ENCODE measurements around the gene PRRG1. TPM values are rescaled to one million over a fixed set of nuclear protein-coding genes. Genes with fewer than 3 reads are reported as not detected.

PRRG1 gene
- total and polyA plus RNA-seq, 4 donors, result 12.2 to 17.9 (median 16.1) TPM

- Histone ChIP-seq H3K4me1 (ENCODE audit: control insufficient read depth, insufficient read depth, low read length) (no peaks in the 10 kb centered on the region), H3K27ac (ENCODE audit: low read depth, low read length) (no peak overlapping the region), H3K36me3 (ENCODE audit: control insufficient read depth, insufficient read depth, low read length) (no peaks in the 10 kb centered on the region), H3K4me3 (ENCODE audit: low read depth, low read length) (no peak overlapping the region), H3K27me3 (ENCODE audit: control insufficient read depth, insufficient read depth, low read length) (peaks cover 3% of the 10 kb centered on the region), H3K9me3 (ENCODE audit: control insufficient read depth, insufficient read depth, low read length) (no peaks in the 10 kb centered on the region)
- DNase-seq (ENCODE audit: low read depth in 4 of 6, low spot score in 6 of 6), result no peak
- WGBS (ENCODE audit: insufficient coverage), result 67% methylated on average over 6 of the region's 8 CpGs
These were observed 16.0 kb upstream of the PRRG1 start for GRCh38 chrX:37332987-37333658.

- Histone ChIP-seq H3K27ac (ENCODE audit: low read depth, low read length) (no peak overlapping the region), H3K9me3 (ENCODE audit: control insufficient read depth, insufficient read depth, low read length) (no peaks in the 10 kb centered on the region), H3K36me3 (ENCODE audit: control insufficient read depth, insufficient read depth, low read length) (no peaks in the 10 kb centered on the region), H3K27me3 (ENCODE audit: control insufficient read depth, insufficient read depth, low read length) (peaks cover 4% of the 10 kb centered on the region), H3K4me1 (ENCODE audit: control insufficient read depth, insufficient read depth, low read length) (no peaks in the 10 kb centered on the region), H3K4me3 (ENCODE audit: low read depth, low read length) (no peak overlapping the region)
- no peak for DNase-seq (ENCODE audit: low read depth in 4 of 6, low spot score in 6 of 6)
- WGBS (ENCODE audit: insufficient coverage), result 38% methylated on average over 1 of the region's 1 CpG
These were observed 1.7 kb upstream of the PRRG1 start for GRCh38 chrX:37347420-37347819.

- H3K27me3 ChIP-seq (ENCODE audit: control insufficient read depth, insufficient read depth, low read length), result peaks cover 4% of the 10 kb centered on the region
- peak overlapping the region; percentile 49 for H3K4me3 ChIP-seq (ENCODE audit: low read depth, low read length)
- 24% methylated on average over 2 of the region's 11 CpGs for WGBS (ENCODE audit: insufficient coverage)
- peak overlapping the region; percentile 84 for H3K27ac ChIP-seq (ENCODE audit: low read depth, low read length)
- no peaks in the 10 kb centered on the region for H3K36me3 ChIP-seq (ENCODE audit: control insufficient read depth, insufficient read depth, low read length)
- no peaks in the 10 kb centered on the region for H3K9me3 ChIP-seq (ENCODE audit: control insufficient read depth, insufficient read depth, low read length)
- no peaks in the 10 kb centered on the region for H3K4me1 ChIP-seq (ENCODE audit: control insufficient read depth, insufficient read depth, low read length)
- peak in 4 of 6 donors; percentile 4 to 36 (median 12) for DNase-seq (ENCODE audit: low read depth in 4 of 6, low spot score in 6 of 6)
These were observed 763 bp upstream of the PRRG1 start for GRCh38 chrX:37348231-37348970.

GRCh38 chrX:37348971-37349220 is 268 bp upstream of the PRRG1 start:
- H3K27ac ChIP-seq (ENCODE audit: low read depth, low read length), result peak overlapping the region; percentile 84
- H3K4me3 ChIP-seq (ENCODE audit: low read depth, low read length), result peak overlapping the region; percentile 49
- H3K9me3 ChIP-seq (ENCODE audit: control insufficient read depth, insufficient read depth, low read length), result no peaks in the 10 kb centered on the region
- peaks cover 4% of the 10 kb centered on the region for H3K27me3 ChIP-seq (ENCODE audit: control insufficient read depth, insufficient read depth, low read length)
- WGBS (ENCODE audit: insufficient coverage), result 9% methylated on average over 12 of the region's 18 CpGs
- H3K4me1 ChIP-seq (ENCODE audit: control insufficient read depth, insufficient read depth, low read length), result no peaks in the 10 kb centered on the region
- DNase-seq (ENCODE audit: low read depth in 4 of 6, low spot score in 6 of 6), result no peak
- no peaks in the 10 kb centered on the region for H3K36me3 ChIP-seq (ENCODE audit: control insufficient read depth, insufficient read depth, low read length)

GRCh38 chrX:37350034-37350365 is 836 bp downstream of the PRRG1 start:
- no peaks in the 10 kb centered on the region for H3K4me1 ChIP-seq (ENCODE audit: control insufficient read depth, insufficient read depth, low read length)
- peak overlapping the region; percentile 74 for H3K4me3 ChIP-seq (ENCODE audit: low read depth, low read length)
- peaks cover 4% of the 10 kb centered on the region for H3K27me3 ChIP-seq (ENCODE audit: control insufficient read depth, insufficient read depth, low read length)
- no peaks in the 10 kb centered on the region for H3K9me3 ChIP-seq (ENCODE audit: control insufficient read depth, insufficient read depth, low read length)
- WGBS (ENCODE audit: insufficient coverage), result 19% methylated on average over 7 of the region's 8 CpGs
- DNase-seq (ENCODE audit: low read depth in 4 of 6, low spot score in 6 of 6), result peak in 2 of 6 donors; percentile 6 to 41
- no peaks in the 10 kb centered on the region for H3K36me3 ChIP-seq (ENCODE audit: control insufficient read depth, insufficient read depth, low read length)
- peak overlapping the region; percentile 93 for H3K27ac ChIP-seq (ENCODE audit: low read depth, low read length)

GRCh38 chrX:37353646-37354045 is 4.5 kb downstream of the PRRG1 start:
- Histone ChIP-seq H3K27me3 (ENCODE audit: control insufficient read depth, insufficient read depth, low read length) (no peaks in the 10 kb centered on the region), H3K4me1 (ENCODE audit: control insufficient read depth, insufficient read depth, low read length) (no peaks in the 10 kb centered on the region), H3K4me3 (ENCODE audit: low read depth, low read length) (no peak overlapping the region), H3K9me3 (ENCODE audit: control insufficient read depth, insufficient read depth, low read length) (no peaks in the 10 kb centered on the region), H3K27ac (ENCODE audit: low read depth, low read length) (no peak overlapping the region), H3K36me3 (ENCODE audit: control insufficient read depth, insufficient read depth, low read length) (no peaks in the 10 kb centered on the region)
- DNase-seq (ENCODE audit: low read depth in 4 of 6, low spot score in 6 of 6), result no peak
- no CpG with 5 or more reads among the region's 2 CpGs for WGBS (ENCODE audit: insufficient coverage)

- H3K4me1 ChIP-seq (ENCODE audit: control insufficient read depth, insufficient read depth, low read length), result no peaks in the 10 kb centered on the region
- H3K27ac ChIP-seq (ENCODE audit: low read depth, low read length), result no peak overlapping the region
- DNase-seq (ENCODE audit: low read depth in 4 of 6, low spot score in 6 of 6), result no peak
- H3K9me3 ChIP-seq (ENCODE audit: control insufficient read depth, insufficient read depth, low read length), result no peaks in the 10 kb centered on the region
- no CpG with 5 or more reads among the region's 3 CpGs for WGBS (ENCODE audit: insufficient coverage)
- no peak overlapping the region for H3K4me3 ChIP-seq (ENCODE audit: low read depth, low read length)
- no peaks in the 10 kb centered on the region for H3K36me3 ChIP-seq (ENCODE audit: control insufficient read depth, insufficient read depth, low read length)
- H3K27me3 ChIP-seq (ENCODE audit: control insufficient read depth, insufficient read depth, low read length), result no peaks in the 10 kb centered on the region
These were observed 8.3 kb downstream of the PRRG1 start for GRCh38 chrX:37357436-37357835.

- Histone ChIP-seq H3K4me3 (ENCODE audit: low read depth, low read length) (no peak overlapping the region), H3K9me3 (ENCODE audit: control insufficient read depth, insufficient read depth, low read length) (no peaks in the 10 kb centered on the region), H3K27ac (ENCODE audit: low read depth, low read length) (no peak overlapping the region), H3K4me1 (ENCODE audit: control insufficient read depth, insufficient read depth, low read length) (no peaks in the 10 kb centered on the region), H3K36me3 (ENCODE audit: control insufficient read depth, insufficient read depth, low read length) (no peaks in the 10 kb centered on the region), H3K27me3 (ENCODE audit: control insufficient read depth, insufficient read depth, low read length) (no peaks in the 10 kb centered on the region)
- no peak for DNase-seq (ENCODE audit: low read depth in 4 of 6, low spot score in 6 of 6)
- WGBS (ENCODE audit: insufficient coverage), result no CpG with 5 or more reads among the region's 2 CpGs
These were observed 12.4 kb downstream of the PRRG1 start for GRCh38 chrX:37361596-37361995.

GRCh38 chrX:37364666-37365065 is 15.5 kb downstream of the PRRG1 start:
- no peak overlapping the region for H3K27ac ChIP-seq (ENCODE audit: low read depth, low read length)
- no peak overlapping the region for H3K4me3 ChIP-seq (ENCODE audit: low read depth, low read length)
- no peaks in the 10 kb centered on the region for H3K36me3 ChIP-seq (ENCODE audit: control insufficient read depth, insufficient read depth, low read length)
- WGBS (ENCODE audit: insufficient coverage), result no CpG with 5 or more reads among the region's 3 CpGs
- no peak for DNase-seq (ENCODE audit: low read depth in 4 of 6, low spot score in 6 of 6)
- no peaks in the 10 kb centered on the region for H3K9me3 ChIP-seq (ENCODE audit: control insufficient read depth, insufficient read depth, low read length)
- no peaks in the 10 kb centered on the region for H3K4me1 ChIP-seq (ENCODE audit: control insufficient read depth, insufficient read depth, low read length)
- no peaks in the 10 kb centered on the region for H3K27me3 ChIP-seq (ENCODE audit: control insufficient read depth, insufficient read depth, low read length)

GRCh38 chrX:37367946-37368345 is 18.8 kb downstream of the PRRG1 start:
- H3K27me3 ChIP-seq (ENCODE audit: control insufficient read depth, insufficient read depth, low read length), result no peaks in the 10 kb centered on the region
- no CpG with 5 or more reads among the region's 2 CpGs for WGBS (ENCODE audit: insufficient coverage)
- H3K36me3 ChIP-seq (ENCODE audit: control insufficient read depth, insufficient read depth, low read length), result peaks cover 4% of the 10 kb centered on the region
- no peaks in the 10 kb centered on the region for H3K4me1 ChIP-seq (ENCODE audit: control insufficient read depth, insufficient read depth, low read length)
- no peak overlapping the region for H3K4me3 ChIP-seq (ENCODE audit: low read depth, low read length)
- no peak for DNase-seq (ENCODE audit: low read depth in 4 of 6, low spot score in 6 of 6)
- H3K27ac ChIP-seq (ENCODE audit: low read depth, low read length), result no peak overlapping the region
- no peaks in the 10 kb centered on the region for H3K9me3 ChIP-seq (ENCODE audit: control insufficient read depth, insufficient read depth, low read length)

All from spinal cord (tissue), 10 donors.